ENCODE measurements around the gene ADNP.

ADNP gene

DNA sequence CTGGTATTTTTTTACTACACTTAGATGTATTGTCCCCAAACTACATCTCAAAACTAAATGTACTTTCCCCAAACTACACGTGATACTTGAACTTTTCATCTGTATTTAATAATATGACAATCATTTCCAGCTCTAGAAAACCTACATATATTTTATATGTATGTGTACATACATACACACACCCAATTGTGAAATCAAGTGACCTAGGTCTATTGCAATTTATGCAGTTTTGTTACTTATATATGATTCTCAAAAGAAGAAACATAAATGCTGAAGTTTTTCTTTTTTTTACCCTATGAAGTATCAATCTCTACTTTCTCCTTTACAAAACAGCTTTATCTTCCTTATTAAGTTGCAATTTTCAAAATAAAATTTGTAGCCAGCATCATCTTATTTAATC lies 4.7 kb downstream of the ADNP start:
- TF ChIP-seq EGR1 (IDR thresholded peaks at IDR 0.05) = no peak
- no peak for TF ChIP-seq TAF1 (IDR thresholded peaks at IDR 0.05; ENCODE audit: low read depth)
- TF ChIP-seq YY1 (IDR thresholded peaks at IDR 0.05; ENCODE audit: low read depth) = no peak
- TF ChIP-seq RAD21 (IDR thresholded peaks at IDR 0.05; ENCODE audit: low read depth) = no peak
- TF ChIP-seq CREB1 (IDR thresholded peaks at IDR 0.05; ENCODE audit: low read depth) = no peak
- TF ChIP-seq FOXM1 (IDR thresholded peaks at IDR 0.05; ENCODE audit: borderline replicate concordance, low read depth) = no peak
- no peak for TF ChIP-seq TEAD4 (IDR thresholded peaks at IDR 0.05)

GRCh38 chr20:50924261-50924920 lies 6.8 kb downstream of the ADNP start:
- TF ChIP-seq YY1 (IDR thresholded peaks at IDR 0.05; ENCODE audit: low read depth) = no peak
- no peak for TF ChIP-seq RAD21 (IDR thresholded peaks at IDR 0.05; ENCODE audit: low read depth)
- TF ChIP-seq MAX (IDR thresholded peaks at IDR 0.05) = no peak

DNA sequence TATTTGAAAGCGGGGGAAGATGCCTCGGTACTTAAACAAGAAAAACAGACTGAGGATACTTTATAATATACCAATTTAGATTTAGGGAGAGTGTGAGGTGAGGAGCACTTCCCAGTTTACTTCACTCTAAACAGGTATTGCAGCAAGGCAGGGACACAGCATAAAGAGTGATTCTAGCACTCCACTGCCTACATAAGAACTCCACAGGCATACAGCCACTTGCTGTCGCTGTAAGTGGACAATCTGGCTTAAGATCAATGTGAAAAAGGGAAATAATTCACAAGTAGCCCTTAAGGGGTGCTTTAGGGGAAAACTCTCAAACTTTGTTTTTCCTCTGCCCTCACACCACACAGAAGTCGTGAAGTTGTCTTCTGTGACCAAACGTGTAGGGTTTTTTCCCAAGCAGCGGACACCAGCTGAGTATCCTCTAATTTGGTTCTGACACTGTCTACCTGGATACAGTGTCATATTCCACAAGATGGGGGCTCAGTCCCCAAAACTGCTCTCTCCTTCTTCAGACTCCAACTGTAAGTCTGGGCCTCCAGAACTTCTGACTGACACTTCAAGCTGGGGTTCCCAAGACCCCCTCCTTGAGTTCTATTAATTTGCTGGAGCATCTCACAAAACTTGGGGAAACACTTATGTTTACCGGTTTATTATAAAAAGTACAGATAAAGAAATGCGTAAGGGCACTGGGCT lies 9.3 kb downstream of the ADNP start:
- TF ChIP-seq RAD21 (IDR thresholded peaks at IDR 0.05; ENCODE audit: low read depth) = no peak
- TF ChIP-seq YY1 (IDR thresholded peaks at IDR 0.05; ENCODE audit: low read depth) = no peak
- no peak for TF ChIP-seq CEBPB (IDR thresholded peaks at IDR 0.05)
- no peak for TF ChIP-seq MAX (IDR thresholded peaks at IDR 0.05)
- TF ChIP-seq TAF1 (IDR thresholded peaks at IDR 0.05; ENCODE audit: low read depth) = no peak
- TF ChIP-seq FOXM1 (IDR thresholded peaks at IDR 0.05; ENCODE audit: borderline replicate concordance, low read depth) = no peak
- TF ChIP-seq EP300 (IDR thresholded peaks at IDR 0.05; ENCODE audit: borderline replicate concordance) = no peak
- no peak for TF ChIP-seq CREB1 (IDR thresholded peaks at IDR 0.05; ENCODE audit: low read depth)
- TF ChIP-seq, protein P1, sequence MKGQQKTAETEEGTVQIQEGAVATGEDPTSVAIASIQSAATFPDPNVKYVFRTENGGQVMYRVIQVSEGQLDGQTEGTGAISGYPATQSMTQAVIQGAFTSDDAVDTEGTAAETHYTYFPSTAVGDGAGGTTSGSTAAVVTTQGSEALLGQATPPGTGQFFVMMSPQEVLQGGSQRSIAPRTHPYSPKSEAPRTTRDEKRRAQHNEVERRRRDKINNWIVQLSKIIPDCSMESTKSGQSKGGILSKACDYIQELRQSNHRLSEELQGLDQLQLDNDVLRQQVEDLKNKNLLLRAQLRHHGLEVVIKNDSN (IDR thresholded peaks at IDR 0.05) = no peak
- TF ChIP-seq TCF12 (IDR thresholded peaks at IDR 0.05; ENCODE audit: low read depth) = no peak
- TF ChIP-seq TEAD4 (IDR thresholded peaks at IDR 0.05) = no peak
- TF ChIP-seq EGR1 (IDR thresholded peaks at IDR 0.05) = no peak
- TF ChIP-seq REST (IDR thresholded peaks at IDR 0.05; ENCODE audit: low read depth) = no peak
- TF ChIP-seq ZBTB7A (IDR thresholded peaks at IDR 0.05; ENCODE audit: low read depth) = no peak

DNA sequence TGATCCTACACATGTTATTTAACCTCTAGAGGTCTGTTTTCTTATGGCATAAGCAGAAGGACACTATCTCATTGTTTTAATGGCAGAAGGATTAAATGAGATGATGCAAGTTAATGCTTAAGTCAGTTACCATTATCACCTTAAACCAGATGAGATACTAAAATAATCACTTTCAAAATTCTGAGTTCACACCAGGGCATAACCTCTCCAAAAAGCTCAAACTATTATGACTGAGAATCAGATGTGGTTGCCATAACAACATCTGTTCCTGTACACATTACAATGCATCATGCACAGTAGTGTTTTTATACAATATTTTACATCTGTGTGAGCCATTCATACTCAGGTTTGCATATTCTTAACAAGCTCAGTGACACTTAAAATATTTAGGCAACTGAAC lies 10.2 kb downstream of the ADNP start:
- TF ChIP-seq EGR1 (IDR thresholded peaks at IDR 0.05) = no peak

- TF ChIP-seq FOXM1 (IDR thresholded peaks at IDR 0.05; ENCODE audit: borderline replicate concordance, low read depth) = no peak
- TF ChIP-seq NFIC (IDR thresholded peaks at IDR 0.05) = peak; percentile 43; the same call in 1 of the 2 replicates
- no peak for TF ChIP-seq TEAD4 (IDR thresholded peaks at IDR 0.05)
Measured at GRCh38 chr20:50919567-50919966, 11.7 kb downstream of the ADNP start.

GRCh38 chr20:50918403-50918802 lies 12.8 kb downstream of the ADNP start:
- TF ChIP-seq REST (IDR thresholded peaks at IDR 0.05; ENCODE audit: low read depth) = no peak
- no peak for TF ChIP-seq RAD21 (IDR thresholded peaks at IDR 0.05; ENCODE audit: low read depth)
- TF ChIP-seq CEBPB (IDR thresholded peaks at IDR 0.05) = no peak
- no peak for TF ChIP-seq TEAD4 (IDR thresholded peaks at IDR 0.05)

DNA sequence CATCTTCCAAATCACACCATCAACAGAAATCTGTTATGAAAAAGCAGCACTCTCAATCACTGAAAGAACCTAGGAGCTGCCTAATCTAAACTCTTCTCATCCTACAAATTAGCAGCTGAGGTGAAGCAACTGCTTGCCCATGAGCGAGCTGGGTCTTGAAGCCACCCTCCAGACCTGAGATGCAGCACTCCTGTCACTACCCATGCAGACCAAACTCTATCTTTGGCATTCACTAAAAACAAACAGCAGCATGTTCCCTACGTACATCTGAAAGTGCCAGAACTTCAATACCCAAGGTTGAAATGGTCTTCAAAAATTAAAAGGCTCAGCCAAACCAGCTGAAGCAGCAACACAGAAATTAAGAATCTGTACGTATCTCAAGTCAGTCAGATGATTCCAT lies 14.3 kb downstream of the ADNP start:
- no peak for TF ChIP-seq CEBPB (IDR thresholded peaks at IDR 0.05)

- TF ChIP-seq, protein P1 (IDR thresholded peaks at IDR 0.05) = peak; percentile 79
- TF ChIP-seq MAX (IDR thresholded peaks at IDR 0.05) = no peak
- no peak for TF ChIP-seq YY1 (IDR thresholded peaks at IDR 0.05; ENCODE audit: low read depth)
Measured at GRCh38 chr20:50916257-50916656, 15.0 kb downstream of the ADNP start.

Measured in Ishikawa (cell line).